Kidney tubule cell (primary cell): ENCODE measurements around the gene POTEB.
"Not testable (repeated sequence)": the region's sequence is repeated elsewhere in the genome, so short reads cannot be mapped to it uniquely, and the experiment has no call there.

ENCODE experiments used
- DNase-seq: peaks from one replicate; pipeline ENCODE4 v3.0.0-alpha.2; 2018; ENCODE audit warnings: low spot score

The POTEB gene

GRCh38 chr15:21877635-21878034, at the start of gene POTEB:
Gene POTEB, minus strand, starts transcription at chr15:21877735. Its CDS starts 489 bp downstream, at chr15:21877246.
- not testable (repeated sequence) for DNase-seq

GRCh38 chr15:21890955-21891354, 13.4 kb upstream of the POTEB start:
- not testable (repeated sequence) for DNase-seq

DNA sequence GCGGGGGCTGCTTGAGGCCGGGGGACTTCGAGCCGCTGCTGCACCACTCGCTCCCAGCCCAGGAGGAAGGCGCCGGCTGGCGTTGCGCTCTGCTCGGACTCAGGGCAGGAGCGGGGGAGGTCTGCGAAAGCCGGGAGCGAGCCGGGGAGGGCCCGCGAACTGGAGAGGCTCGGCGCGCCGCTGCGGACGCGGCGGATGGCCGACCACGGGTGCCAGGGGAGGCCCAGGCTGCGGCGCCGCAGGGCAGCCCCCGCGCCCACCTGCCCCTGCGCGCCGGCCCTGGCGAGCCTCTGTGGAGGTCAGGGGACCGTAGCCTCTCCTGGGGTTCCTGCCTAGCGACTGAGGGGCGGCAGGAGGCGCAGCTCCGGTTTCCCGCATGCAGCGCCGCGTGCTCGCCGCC, 12.0 kb upstream of the POTEB start:
- not testable (repeated sequence) for DNase-seq

DNA sequence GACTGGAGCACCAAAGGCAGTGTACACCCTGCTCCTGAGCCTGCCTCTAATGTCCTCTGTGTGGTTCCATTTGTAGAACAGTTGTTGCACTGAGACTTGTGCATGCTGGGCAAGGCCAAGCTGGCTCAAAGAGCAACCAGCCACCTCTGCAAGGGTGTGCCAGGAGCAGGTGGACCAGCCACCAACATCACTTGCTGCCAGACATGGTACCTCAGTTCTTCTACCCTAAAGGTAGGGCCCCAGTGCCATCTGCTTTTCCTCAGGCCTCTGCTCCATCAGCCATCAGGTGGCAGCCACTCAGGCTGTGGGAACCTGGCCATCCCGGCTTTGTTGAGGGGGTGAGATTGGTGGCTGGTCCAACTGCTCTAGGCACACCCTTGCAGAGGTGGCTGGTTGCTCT, 38.7 kb downstream of the POTEB start:
- not testable (repeated sequence) for DNase-seq
